AG04450 (cell line): ENCODE results near the gene OPCML. TPM values are rescaled to one million over a fixed set of nuclear protein-coding genes. Genes with fewer than 3 reads are reported as not detected.

ENCODE experiments used
- CTCF ChIA-PET: fragments of 300-600, 350-600 bp; formaldehyde crosslinking; extraction: SDS; loops from one replicate; lab custom pipeline; 2022; ENCODE audit warnings: antibody characterized with exemption, inconsistent platforms; lab: Charles Lee
- POLR2A ChIA-PET: fragments of 350-600 bp; formaldehyde crosslinking; extraction: SDS; loops from one replicate; lab custom pipeline; 2021; ENCODE audit warnings: antibody characterized with exemption, inconsistent platforms; lab: Yijun Ruan, JAX
- DNase-seq: peaks from one replicate; pipeline ENCODE4 v3.0.0-alpha.2; 2011; ENCODE audit warnings: low read depth, low spot score
- H3K27ac ChIP-seq: one replicate; pipeline ENCODE4 v1.5.1; 2012; ENCODE audit warnings: low read depth, low read length, control low read depth
- H3K27me3 ChIP-seq: one replicate; pipeline ENCODE4 v1.6.0; 2012; ENCODE audit warnings: low read length; ENCODE audit not compliant: control insufficient read depth, insufficient read depth
- H3K4me3 ChIP-seq: 2 replicates; pipeline ENCODE4 v1.5.1; 2011; ENCODE audit warnings: mild to moderate bottlenecking, low read depth, low read length, control low read depth
- H3K9me3 ChIP-seq: 2 replicates; pipeline ENCODE4 v1.5.1; 2012; ENCODE audit warnings: low read length; ENCODE audit not compliant: control insufficient read depth, insufficient read depth
- polyA plus RNA-seq: library from polyadenylated mRNA; depleted of rRNA; stranded (reverse); fragments of >200 nt; gene quantifications from 2 replicates; pipeline ENCODE4 v1.2.3, GENCODE V29; 2011
- TF ChIP-seq, protein P1 (sequence below): IDR thresholded peaks from 2 replicates; pipeline ENCODE4 v1.5.1; 2011; ENCODE audit warnings: low read depth, low read length, control low read depth, inconsistent platforms

The OPCML gene
- polyA plus RNA-seq, 1 experiment, result 1.1 TPM

DNA sequence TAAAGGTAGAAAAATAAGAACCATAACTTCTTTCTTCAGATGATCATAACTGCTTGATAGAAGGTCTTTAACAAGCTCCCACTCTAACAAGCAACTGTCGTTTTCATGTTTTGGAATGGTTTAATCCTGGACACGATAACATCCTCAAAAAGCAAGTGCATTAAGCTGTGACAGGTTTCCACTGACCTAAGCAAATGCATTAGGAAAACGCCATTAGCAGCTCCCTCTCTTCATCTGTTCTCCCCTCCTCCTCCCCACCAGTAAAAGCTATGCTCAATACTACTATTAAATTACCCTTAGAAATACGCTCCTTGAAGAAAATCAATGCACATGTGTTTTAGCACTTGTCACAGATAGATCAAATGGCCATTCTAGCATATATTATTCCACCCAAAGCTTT lies 729.4 kb downstream of the OPCML start:
- DNase-seq, result no peak
- Histone ChIP-seq H3K9me3 (no peaks in the 10 kb centered on the region), H3K27ac (no peak overlapping the region), H3K4me3 (no peak overlapping the region), H3K27me3 (no peaks in the 10 kb centered on the region)
- TF ChIP-seq, protein P1, sequence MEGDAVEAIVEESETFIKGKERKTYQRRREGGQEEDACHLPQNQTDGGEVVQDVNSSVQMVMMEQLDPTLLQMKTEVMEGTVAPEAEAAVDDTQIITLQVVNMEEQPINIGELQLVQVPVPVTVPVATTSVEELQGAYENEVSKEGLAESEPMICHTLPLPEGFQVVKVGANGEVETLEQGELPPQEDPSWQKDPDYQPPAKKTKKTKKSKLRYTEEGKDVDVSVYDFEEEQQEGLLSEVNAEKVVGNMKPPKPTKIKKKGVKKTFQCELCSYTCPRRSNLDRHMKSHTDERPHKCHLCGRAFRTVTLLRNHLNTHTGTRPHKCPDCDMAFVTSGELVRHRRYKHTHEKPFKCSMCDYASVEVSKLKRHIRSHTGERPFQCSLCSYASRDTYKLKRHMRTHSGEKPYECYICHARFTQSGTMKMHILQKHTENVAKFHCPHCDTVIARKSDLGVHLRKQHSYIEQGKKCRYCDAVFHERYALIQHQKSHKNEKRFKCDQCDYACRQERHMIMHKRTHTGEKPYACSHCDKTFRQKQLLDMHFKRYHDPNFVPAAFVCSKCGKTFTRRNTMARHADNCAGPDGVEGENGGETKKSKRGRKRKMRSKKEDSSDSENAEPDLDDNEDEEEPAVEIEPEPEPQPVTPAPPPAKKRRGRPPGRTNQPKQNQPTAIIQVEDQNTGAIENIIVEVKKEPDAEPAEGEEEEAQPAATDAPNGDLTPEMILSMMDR, result no peak
- CTCF ChIA-PET, result interaction anchor here (0.6 to 1.3 kb wide), 2 partner anchors 138 to 1822 kb away, joined by 3 to 7 read pairs; no protein-coding TSS in a partner anchor
- POLR2A ChIA-PET, result no interaction called here

DNA sequence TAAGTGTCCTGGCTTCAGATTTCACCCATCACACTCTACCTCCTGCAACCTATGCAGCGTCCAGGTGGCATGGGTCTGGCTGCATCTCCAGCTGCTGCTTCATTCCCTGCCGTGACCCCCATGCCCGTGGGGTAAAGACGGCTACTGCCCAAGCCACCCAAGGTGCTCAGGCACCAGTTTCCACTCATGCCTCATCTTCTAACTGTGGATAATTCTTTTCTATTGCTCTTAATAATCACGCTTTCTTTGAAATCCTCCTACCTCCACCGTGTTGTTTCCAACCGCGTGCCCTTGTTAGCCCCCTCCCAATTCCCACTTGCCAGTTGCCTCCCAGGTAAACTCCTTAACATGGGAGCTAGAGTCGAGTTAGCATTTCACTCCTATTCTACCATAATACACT lies 738.5 kb downstream of the OPCML start:
- ChIA-PET POLR2A (no interaction called here), CTCF (interaction anchor here (1.7 kb wide), 1 partner anchor 147 kb away, joined by 4 read pairs; no protein-coding TSS in a partner anchor)

DNA sequence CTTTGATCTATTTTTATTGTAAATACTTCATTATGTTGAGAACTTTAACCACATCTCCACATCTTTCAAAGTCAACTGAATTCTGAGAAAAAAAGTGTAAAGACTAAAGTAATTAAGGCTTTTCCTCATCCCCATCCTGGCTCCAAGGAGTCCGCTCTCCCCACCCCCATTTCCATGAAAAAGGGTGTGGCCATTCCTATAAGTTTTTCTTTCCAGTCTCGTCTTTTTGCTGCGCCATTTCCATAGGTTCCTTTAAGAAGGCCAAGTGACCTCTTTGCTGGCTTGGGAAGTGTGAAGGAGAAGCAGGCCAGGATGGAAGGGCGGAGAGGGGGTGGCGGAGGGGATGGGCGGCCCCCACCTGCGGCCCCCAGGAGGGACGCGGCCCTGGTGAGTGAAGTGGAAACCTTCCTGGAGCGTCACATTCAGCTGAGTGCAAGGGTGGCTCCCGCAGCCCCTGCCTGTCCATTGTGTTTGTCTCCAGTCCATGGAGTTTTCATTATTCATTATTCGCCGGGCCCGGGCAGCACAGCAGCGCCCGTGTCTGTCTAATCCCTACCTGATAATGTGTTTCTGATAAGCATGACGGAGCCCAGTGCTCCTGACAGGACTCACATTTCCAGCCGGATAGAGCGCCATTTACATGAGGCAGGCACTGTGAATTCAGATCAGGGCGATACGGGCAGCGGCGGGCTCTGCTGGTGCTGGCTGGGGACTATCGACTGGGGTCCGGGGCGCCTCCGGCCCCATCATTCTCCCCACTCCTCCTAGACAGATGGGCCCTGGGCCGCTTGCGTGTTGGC lies 739.8 kb downstream of the OPCML start:
- CTCF ChIA-PET, result no interaction called here

More for the DNA sequence above, 738.5 kb downstream of the OPCML start:
- TF ChIP-seq, protein P1, result no peak
- no peaks in the 10 kb centered on the region; the same call in 1 of the 2 replicates for H3K9me3 ChIP-seq
- DNase-seq, result no peak
- no peak overlapping the region for H3K4me3 ChIP-seq
- H3K27ac ChIP-seq, result no peak overlapping the region
- no peaks in the 10 kb centered on the region for H3K27me3 ChIP-seq

DNA sequence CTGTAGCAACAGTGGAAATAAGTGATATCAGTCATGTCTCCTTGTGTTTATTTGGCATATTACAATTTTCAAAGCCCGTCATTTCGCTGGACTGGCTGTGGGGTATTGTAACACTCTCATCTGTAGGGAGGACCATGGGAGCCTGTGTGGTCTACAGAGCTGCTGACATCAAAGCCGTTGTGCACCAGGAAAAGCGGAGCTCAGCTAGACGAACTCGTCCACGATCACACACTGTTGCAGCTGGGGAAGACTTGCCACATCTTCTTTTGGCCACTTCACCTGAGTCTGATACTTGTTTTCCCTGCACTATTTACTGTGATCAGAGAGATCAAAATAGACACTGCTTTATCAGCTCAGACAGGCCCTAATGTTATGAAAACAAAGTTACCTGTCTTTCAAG lies 741.3 kb downstream of the OPCML start:
- no peaks in the 10 kb centered on the region for H3K27me3 ChIP-seq
- TF ChIP-seq, protein P1, result no peak
- DNase-seq, result no peak
- H3K27ac ChIP-seq, result no peak overlapping the region
- H3K9me3 ChIP-seq, result no peaks in the 10 kb centered on the region; the same call in 1 of the 2 replicates
- no peak overlapping the region for H3K4me3 ChIP-seq
- ChIA-PET POLR2A (no interaction called here), CTCF (interaction anchor here (1.2 kb wide), 1 partner anchor 150 kb away, joined by 5 read pairs; no protein-coding TSS in a partner anchor)

More for the DNA sequence above, 739.8 kb downstream of the OPCML start:
- Histone ChIP-seq H3K27me3 (no peaks in the 10 kb centered on the region), H3K4me3 (no peak overlapping the region), H3K9me3 (no peaks in the 10 kb centered on the region; the same call in 1 of the 2 replicates), H3K27ac (no peak overlapping the region)
- DNase-seq, result no peak
- TF ChIP-seq, protein P1, result no peak
- POLR2A ChIA-PET, result interaction anchor here (0.5 kb wide), 1 partner anchor 160 kb away, joined by 4 read pairs; no protein-coding TSS in a partner anchor

DNA sequence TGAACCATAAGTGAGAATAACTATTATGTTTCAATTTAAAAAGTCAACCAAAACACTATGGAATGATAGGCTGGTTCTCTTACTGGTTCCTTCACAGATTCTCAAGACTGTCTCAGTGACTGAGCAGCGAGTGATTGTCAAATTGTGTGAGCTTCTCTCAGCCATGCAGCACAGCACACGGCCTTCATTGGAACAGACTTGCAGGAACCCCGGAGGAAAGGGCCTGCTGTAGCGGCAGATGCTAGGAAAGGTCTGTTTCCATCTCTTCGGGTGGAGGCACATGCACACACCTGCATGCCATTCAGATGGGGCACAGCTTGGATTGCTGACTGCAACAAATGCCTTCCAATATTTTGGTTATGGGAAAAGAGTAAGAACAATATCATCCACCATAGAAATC lies 741.8 kb downstream of the OPCML start:
- ChIA-PET CTCF (interaction anchor here (1.2 kb wide), 1 partner anchor 150 kb away, joined by 5 read pairs; no protein-coding TSS in a partner anchor), POLR2A (no interaction called here)
- Histone ChIP-seq H3K27me3 (no peaks in the 10 kb centered on the region), H3K27ac (no peak overlapping the region), H3K4me3 (no peak overlapping the region), H3K9me3 (no peaks in the 10 kb centered on the region; the same call in 1 of the 2 replicates)
- TF ChIP-seq, protein P1, result no peak
- no peak for DNase-seq
